ENCODE data around the gene ZFAND3.

DNA sequence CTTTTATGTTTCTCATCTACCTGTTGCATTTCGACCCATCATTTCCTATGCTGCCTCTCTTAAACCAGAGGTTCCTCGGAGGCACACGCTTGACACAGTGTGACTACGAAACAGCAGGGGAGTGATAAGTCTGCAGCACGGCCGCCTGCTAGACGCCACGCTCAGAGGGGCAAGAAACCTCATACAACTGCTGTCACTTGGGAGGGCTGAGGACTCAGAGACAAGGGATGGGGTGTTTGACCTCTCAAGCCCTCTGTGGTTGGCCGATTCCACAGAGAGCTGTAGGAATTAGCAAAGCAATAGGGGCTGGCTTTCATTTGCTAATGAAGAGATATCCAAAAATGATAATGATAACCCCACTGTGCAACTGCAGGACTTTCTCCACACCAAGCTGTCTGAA is 372.5 kb downstream of the ZFAND3 start:
- TF ChIP-seq, protein P1, sequence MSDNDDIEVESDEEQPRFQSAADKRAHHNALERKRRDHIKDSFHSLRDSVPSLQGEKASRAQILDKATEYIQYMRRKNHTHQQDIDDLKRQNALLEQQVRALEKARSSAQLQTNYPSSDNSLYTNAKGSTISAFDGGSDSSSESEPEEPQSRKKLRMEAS (IDR thresholded peaks at IDR 0.05): no peak
- TF ChIP-seq CBX2 (IDR thresholded peaks at IDR 0.05; ENCODE audit: borderline replicate concordance, low read depth): no peak
- no peak for TF ChIP-seq POLR2AphosphoS2 (conservative IDR thresholded peaks at IDR 0.05; ENCODE audit: low read length)
- no peak for TF ChIP-seq ESRRA (IDR thresholded peaks at IDR 0.05; ENCODE audit: borderline replicate concordance, low read length)
- no peak for TF ChIP-seq RAD21 (conservative IDR thresholded peaks at IDR 0.05 in 1 of 2, IDR thresholded peaks at IDR 0.05 in 1 of 2)
- no peak for TF ChIP-seq POLR2A (IDR thresholded peaks at IDR 0.05; ENCODE audit: low read length)
- TF ChIP-seq, protein P2, sequence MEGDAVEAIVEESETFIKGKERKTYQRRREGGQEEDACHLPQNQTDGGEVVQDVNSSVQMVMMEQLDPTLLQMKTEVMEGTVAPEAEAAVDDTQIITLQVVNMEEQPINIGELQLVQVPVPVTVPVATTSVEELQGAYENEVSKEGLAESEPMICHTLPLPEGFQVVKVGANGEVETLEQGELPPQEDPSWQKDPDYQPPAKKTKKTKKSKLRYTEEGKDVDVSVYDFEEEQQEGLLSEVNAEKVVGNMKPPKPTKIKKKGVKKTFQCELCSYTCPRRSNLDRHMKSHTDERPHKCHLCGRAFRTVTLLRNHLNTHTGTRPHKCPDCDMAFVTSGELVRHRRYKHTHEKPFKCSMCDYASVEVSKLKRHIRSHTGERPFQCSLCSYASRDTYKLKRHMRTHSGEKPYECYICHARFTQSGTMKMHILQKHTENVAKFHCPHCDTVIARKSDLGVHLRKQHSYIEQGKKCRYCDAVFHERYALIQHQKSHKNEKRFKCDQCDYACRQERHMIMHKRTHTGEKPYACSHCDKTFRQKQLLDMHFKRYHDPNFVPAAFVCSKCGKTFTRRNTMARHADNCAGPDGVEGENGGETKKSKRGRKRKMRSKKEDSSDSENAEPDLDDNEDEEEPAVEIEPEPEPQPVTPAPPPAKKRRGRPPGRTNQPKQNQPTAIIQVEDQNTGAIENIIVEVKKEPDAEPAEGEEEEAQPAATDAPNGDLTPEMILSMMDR (IDR thresholded peaks at IDR 0.05): no peak
- TF ChIP-seq EP300 (IDR thresholded peaks at IDR 0.05): no peak
- no peak for TF ChIP-seq JUNB (IDR thresholded peaks at IDR 0.05)
- TF ChIP-seq SREBF2 (IDR thresholded peaks at IDR 0.05): no peak
- no peak for TF ChIP-seq NFE2L2 (conservative IDR thresholded peaks at IDR 0.05; ENCODE audit: low read length)
- no peak for TF ChIP-seq CBX8 (IDR thresholded peaks at IDR 0.05)
- TF ChIP-seq FOSB (CRISPR knock-in tag; IDR thresholded peaks at IDR 0.05): no peak
- TF ChIP-seq JUN (IDR thresholded peaks at IDR 0.05): no peak

Data from A549 (cell line).